HUDEP-2 (cell line): Measurements from ENCODE around the gene TFDP2.
"Not testable (repeated sequence)": the region's sequence is repeated elsewhere in the genome, so short reads cannot be mapped to it uniquely, and the experiment has no call there.

Experiments
- DNase-seq, 76 experiments: peaks; one replicate each; lab custom pipeline; 2025; ENCODE audit not compliant: unreplicated experiment in 76 of 76; lab: John Stamatoyannopoulos, UW

Gene TFDP2

DNA sequence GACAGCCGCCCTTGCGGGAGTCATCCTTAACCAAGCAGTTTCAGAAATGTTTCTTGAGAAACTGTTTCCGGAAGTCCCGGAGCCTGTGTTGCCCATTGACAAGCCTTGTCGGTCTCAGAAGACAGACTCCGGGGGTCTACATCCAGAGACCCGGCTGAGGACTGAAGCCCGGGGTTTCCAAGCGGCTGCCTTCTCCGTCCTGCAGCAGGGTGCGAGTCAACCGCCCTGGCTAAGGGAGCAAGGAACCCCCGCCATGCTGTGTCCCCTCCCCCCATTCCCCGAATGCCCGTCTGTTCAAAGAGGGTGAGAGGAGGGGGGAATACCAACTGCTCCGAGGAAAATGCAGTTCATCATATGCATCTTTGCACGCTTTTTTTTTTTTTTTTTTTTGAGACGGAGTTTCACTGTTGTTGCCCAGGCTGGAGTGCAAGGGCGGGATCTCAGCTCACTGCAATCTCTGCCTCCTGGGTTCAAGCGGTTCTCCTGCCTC is 211.3 kb downstream of the TFDP2 start:
- DNase-seq = no peak

GRCh38 chr3:141934354-141934753 is 215.0 kb downstream of the TFDP2 start:
- no peak for DNase-seq

- no peak for DNase-seq
Measured at GRCh38 chr3:141933421-141934300, 215.7 kb downstream of the TFDP2 start.

- no peak for DNase-seq
Measured at GRCh38 chr3:141930801-141931200, 218.5 kb downstream of the TFDP2 start.

DNA sequence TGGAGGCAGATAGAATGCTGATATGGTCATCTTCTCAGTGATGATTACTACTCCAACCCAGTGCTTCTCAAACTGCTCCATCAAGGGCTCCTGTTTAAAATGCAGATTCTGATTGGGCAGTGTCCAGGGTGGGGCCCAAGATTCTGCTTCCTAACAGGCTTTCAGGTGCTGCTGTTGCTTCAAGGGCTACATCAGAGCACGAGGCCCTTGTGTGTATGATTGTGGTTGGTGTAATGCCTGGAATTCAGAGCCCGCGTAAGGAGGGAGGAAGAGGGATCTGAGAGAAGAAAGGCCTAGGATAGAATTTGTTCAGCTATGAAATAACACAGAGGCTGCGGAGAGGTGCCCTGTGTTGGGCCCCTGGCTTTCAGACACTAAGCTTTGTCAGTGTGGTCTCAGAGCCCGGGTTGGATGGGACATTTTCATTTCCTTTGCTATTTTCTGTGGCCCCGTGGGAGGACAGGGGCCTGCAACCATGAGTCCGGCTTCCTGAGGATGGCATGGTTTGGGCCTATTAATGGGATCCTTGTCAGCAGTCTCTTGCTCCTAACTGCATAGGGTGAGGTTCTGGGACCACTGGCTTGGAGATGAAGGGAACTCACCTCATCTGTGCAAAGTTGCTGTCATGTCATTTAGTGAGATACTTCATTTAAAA is 219.9 kb downstream of the TFDP2 start:
- no peak for DNase-seq

- DNase-seq = no peak
Measured at GRCh38 chr3:141928631-141929270, 220.6 kb downstream of the TFDP2 start.

- no peak for DNase-seq
Measured at GRCh38 chr3:141926929-141927328, 222.4 kb downstream of the TFDP2 start.

DNA sequence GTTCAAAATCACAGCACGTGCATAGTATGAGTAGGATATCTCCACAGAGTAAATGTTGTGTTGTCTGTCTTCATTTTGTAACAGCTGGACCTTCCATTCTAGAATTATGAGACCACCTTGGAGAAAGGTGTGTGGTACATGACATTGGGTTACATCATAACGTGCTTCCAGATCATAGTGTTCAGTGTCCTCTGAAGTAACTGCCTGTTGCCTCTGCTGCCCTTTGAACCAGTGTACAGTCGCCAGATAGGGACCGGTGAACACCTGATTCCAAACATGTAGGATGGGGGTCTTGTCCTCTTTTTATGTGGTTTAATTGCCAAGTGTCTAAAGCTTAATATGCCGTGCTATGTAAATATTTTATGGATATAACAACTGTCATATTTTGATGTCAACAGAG is 223.7 kb downstream of the TFDP2 start:
- not testable (repeated sequence) for DNase-seq

GRCh38 chr3:141921316-141921715 is 228.0 kb downstream of the TFDP2 start:
- no peak for DNase-seq

- DNase-seq = no peak
Measured at GRCh38 chr3:141920701-141921100, 228.6 kb downstream of the TFDP2 start.

DNA sequence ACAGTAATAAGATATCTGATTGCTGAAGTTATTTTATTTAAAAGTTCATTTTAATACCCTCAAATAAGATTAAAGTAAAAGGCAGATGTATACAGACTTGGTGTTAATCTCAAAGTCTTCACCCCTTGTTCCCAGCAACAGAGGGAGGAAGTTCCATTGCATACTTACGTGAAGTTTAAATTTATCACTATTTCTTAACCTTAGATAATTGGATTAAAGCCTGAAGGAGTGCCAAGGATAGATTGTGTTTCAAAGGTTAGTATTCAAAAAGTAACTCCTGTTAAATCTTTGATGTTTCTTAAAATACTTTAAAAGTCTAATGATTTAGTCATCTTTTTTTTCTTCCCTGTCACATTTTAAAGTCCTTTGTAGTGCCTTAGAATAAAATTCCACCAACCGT is 233.6 kb downstream of the TFDP2 start:
- no peak for DNase-seq

GRCh38 chr3:141915016-141915415 is 234.3 kb downstream of the TFDP2 start:
- no peak for DNase-seq

DNA sequence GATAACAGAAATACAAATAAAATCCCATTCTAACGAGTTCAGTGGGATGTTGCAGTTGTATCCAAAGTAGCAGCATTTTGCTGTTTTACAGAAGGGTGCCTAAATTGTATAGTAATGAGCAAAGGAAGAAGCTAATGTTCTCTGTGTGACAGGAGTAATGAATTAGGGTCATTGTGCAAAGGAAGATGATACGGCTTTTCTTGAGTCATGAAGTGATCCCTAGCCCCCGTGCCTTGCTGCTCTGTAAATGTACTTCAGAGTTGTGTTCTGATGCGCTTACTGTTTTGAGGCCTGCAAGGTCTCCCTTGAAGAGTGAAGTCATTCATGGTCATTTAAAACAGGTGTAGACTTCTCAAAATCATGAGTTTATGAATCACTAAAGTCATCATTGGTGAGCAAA is 235.0 kb downstream of the TFDP2 start:
- DNase-seq = no peak

DNA sequence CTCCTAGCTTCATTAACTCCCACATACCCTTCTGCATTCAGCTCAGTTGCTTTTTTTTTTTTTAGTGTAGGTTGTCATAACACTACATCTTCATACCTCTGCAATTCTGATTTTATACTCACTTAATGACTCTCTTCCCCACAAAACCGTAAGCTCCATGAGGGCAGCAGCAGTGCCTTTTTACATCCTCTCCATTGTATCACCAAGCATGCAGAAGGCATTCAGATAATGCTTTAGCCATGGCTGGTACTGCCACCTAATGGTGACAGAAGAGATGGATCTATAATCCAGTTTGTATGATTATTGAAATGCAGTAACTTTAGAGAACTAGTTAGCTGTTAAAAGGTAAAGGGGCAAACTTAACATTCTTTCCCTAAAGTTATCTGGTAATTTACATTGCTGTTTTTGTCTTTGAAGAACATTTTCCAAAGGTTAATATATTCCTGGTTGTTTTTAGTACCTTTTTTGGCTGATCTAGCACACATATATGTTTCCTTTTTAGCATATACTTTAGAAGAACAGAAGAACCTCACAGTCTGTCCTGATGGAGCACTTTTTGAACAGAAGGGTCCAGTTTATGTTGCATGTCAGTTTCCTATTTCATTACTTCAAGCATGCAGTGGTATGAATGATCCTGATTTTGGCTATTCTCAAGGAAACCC is 236.1 kb downstream of the TFDP2 start:
- DNase-seq = peak in 58 of 76 experiments; percentile 1 to 77 (median 39)

DNA sequence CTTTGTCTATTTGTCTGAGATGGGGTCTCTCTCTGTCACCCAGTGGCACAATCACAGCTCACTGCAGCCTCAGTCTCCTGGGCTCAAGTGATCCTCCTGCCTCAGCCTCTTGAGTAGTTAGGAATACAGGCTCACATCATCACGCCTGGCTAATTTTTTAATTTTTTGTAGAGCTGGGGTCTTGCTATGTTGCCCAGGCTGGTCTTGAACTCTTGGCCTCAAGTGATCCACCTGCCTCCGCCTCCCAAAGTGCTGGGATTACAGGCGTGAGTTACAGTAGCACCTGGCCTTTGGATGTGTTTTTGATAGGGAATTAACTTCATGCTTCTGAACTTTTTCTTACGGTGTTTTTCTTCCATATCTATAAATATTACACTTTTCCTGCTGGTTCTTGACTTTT is 239.4 kb downstream of the TFDP2 start:
- not testable (repeated sequence) for DNase-seq

GRCh38 chr3:141909408-141909807 is 239.9 kb downstream of the TFDP2 start:
- DNase-seq = no peak

GRCh38 chr3:141905129-141905528 is 244.2 kb downstream of the TFDP2 start:
- no peak for DNase-seq

DNA sequence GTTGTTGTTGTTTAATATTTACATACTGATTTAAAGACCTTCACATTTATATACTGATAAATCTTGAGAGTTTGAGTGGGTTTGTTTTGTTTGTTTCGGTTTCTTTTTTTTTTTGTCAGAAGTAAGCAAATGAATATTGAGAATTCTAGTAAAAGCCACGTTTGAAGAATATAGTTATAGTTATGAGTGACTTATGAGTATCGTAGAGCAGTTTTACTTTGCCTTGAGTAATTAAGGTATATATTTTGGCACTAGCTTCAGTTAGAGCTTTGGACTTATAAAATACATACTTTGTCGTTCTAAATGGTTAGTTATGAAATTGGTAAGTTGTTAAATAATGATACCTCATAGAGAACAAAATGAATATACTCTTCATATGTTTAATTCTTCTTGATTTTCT is 245.1 kb downstream of the TFDP2 start:
- DNase-seq = no peak

DNA sequence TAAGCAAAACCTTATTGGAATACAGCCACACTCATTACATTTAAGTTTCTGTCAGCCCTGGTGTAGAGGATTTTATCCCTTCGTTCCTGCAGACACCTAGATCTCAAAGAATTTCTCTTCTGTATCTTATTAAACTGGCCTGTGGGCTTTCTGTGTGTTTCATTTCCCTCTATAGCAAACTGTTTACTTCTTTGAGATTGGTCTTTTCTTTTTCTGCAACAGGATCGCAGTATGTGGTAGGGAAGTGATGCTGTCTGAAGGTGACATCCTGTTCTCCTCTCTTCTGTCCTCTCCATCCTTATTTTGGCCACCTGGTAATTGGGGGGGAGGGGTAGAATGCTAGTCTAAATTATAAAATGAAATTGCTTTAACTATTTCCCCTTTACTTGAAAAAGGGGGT is 247.4 kb downstream of the TFDP2 start:
- no peak for DNase-seq

DNA sequence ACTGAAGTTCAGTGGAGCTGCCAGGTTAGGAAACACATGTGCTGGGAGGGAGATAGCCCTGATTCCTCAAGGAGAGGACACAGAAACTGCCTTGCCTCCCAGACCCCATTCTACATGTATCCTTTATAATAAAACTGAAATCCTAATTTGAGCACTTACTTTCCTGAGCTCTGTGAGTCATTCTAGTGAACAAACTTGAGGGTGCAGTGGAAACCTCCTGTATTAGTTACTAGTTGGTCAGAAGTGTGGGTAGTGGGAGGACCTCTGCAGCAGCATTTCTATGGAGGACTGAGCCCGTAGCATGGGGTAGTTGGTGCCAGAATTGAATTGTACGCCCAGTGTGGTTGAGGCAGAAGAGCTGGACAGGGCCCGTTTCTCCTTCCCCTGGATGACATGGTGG is 249.0 kb downstream of the TFDP2 start:
- no peak for DNase-seq

GRCh38 chr3:141898908-141899307 is 250.4 kb downstream of the TFDP2 start:
- DNase-seq = no peak
